Brain microvascular endothelial cell (primary cell): ENCODE measurements around the gene MPPED2.

Source experiments
- DNase-seq: peaks from one replicate; pipeline ENCODE4 v3.0.0-alpha.2; 2020
- H3K27ac ChIP-seq: fragments of 250-450 bp; sonication (Bioruptor Pico); 2 replicates; pipeline ENCODE4 v1.5.1; 2020; ENCODE audit warnings: mild to moderate bottlenecking, moderate library complexity
- H3K27me3 ChIP-seq: fragments of 250-450 bp; sonication (Bioruptor Pico); replicated peaks from 2 replicates; pipeline ENCODE4 v1.5.1; 2020; ENCODE audit warnings: mild to moderate bottlenecking
- H3K36me3 ChIP-seq: fragments of 250-450 bp; sonication (Bioruptor Pico); replicated peaks from 2 replicates; pipeline ENCODE4 v1.5.1; 2020; ENCODE audit warnings: mild to moderate bottlenecking
- H3K4me3 ChIP-seq: 2 replicates; pipeline ENCODE4 v1.5.1; 2011; ENCODE audit warnings: low read depth, mild to moderate bottlenecking, control low read depth, low read length, moderate library complexity
- CTCF ChIP-seq: IDR thresholded peaks from 2 replicates; pipeline ENCODE4 v1.5.1; 2011; ENCODE audit warnings: low read depth, mild to moderate bottlenecking, moderate library complexity, low read length, control low read depth, inconsistent platforms; ENCODE audit errors: missing control alignments
- in situ Hi-C: cut with HindIII; loops from 2 replicates; pipeline ENCODE4 v1.10.0; 2017; ENCODE audit warnings: low sequenced_read_pairs, low pct_ligation_motif_present

The MPPED2 gene

GRCh38 chr11:30582726-30583125, 3.4 kb downstream of the MPPED2 start:
- H3K27me3 ChIP-seq = peaks cover 35% of the 10 kb centered on the region
- in situ Hi-C loops = no loop called here
- no peak overlapping the region for H3K27ac ChIP-seq
- H3K36me3 ChIP-seq = no peaks in the 10 kb centered on the region
- TF ChIP-seq CTCF = no peak
- H3K4me3 ChIP-seq = no peak overlapping the region
- DNase-seq = no peak

GRCh38 chr11:30581675-30582074, 4.5 kb downstream of the MPPED2 start:
- H3K27ac ChIP-seq = no peak overlapping the region
- in situ Hi-C loops = no loop called here

GRCh38 chr11:30580573-30580972, 5.6 kb downstream of the MPPED2 start:
- Histone ChIP-seq H3K36me3 (no peaks in the 10 kb centered on the region), H3K4me3 (no peak overlapping the region), H3K27ac (no peak overlapping the region), H3K27me3 (peaks cover 21% of the 10 kb centered on the region)
- DNase-seq = no peak
- in situ Hi-C loops = no loop called here
- TF ChIP-seq CTCF = no peak

More at GRCh38 chr11:30581675-30582074, 4.5 kb downstream of the MPPED2 start:
- Histone ChIP-seq H3K27me3 (peaks cover 32% of the 10 kb centered on the region), H3K36me3 (no peaks in the 10 kb centered on the region), H3K4me3 (no peak overlapping the region)
- no peak for DNase-seq
- TF ChIP-seq CTCF = no peak

- in situ Hi-C loops = no loop called here
- peaks cover 11% of the 10 kb centered on the region for H3K27me3 ChIP-seq
- no peak for TF ChIP-seq CTCF
- H3K36me3 ChIP-seq = no peaks in the 10 kb centered on the region
- no peak for DNase-seq
- no peak overlapping the region for H3K27ac ChIP-seq
- H3K4me3 ChIP-seq = no peak overlapping the region
These were observed 6.6 kb downstream of the MPPED2 start for GRCh38 chr11:30579415-30580175.

GRCh38 chr11:30578406-30578805, 7.7 kb downstream of the MPPED2 start:
- DNase-seq = no peak
- H3K27ac ChIP-seq = no peak overlapping the region
- TF ChIP-seq CTCF = no peak
- no peak overlapping the region for H3K4me3 ChIP-seq
- in situ Hi-C loops = no loop called here
- H3K27me3 ChIP-seq = peaks cover 4% of the 10 kb centered on the region
- H3K36me3 ChIP-seq = no peaks in the 10 kb centered on the region

GRCh38 chr11:30573951-30574350, 12.2 kb downstream of the MPPED2 start:
- H3K27me3 ChIP-seq = no peaks in the 10 kb centered on the region
- in situ Hi-C loops = no loop called here
- no peaks in the 10 kb centered on the region for H3K36me3 ChIP-seq
- no peak overlapping the region for H3K4me3 ChIP-seq
- DNase-seq = no peak
- H3K27ac ChIP-seq = no peak overlapping the region
- TF ChIP-seq CTCF = no peak
